ENCODE data around the gene COL11A1.

- TF ChIP-seq POLR2A (IDR thresholded peaks at IDR 0.05; ENCODE audit: low read depth, low read length) (no peak), MAFK (IDR thresholded peaks at IDR 0.05; ENCODE audit: low read depth, low read length) (no peak), MXI1 (IDR thresholded peaks at IDR 0.05; ENCODE audit: borderline replicate concordance, low read depth, low read length) (no peak), RAD21 (IDR thresholded peaks at IDR 0.05; ENCODE audit: low read length) (no peak), MAZ (IDR thresholded peaks at IDR 0.05; ENCODE audit: borderline replicate concordance, low read depth, low read length) (no peak), SMC3 (IDR thresholded peaks at IDR 0.05; ENCODE audit: low read depth, low read length) (no peak), FOS (IDR thresholded peaks at IDR 0.05; ENCODE audit: low read depth, low read length) (no peak), USF2 (IDR thresholded peaks at IDR 0.05; ENCODE audit: low read depth, low read length) (no peak), RFX5 (IDR thresholded peaks at IDR 0.05; ENCODE audit: low read depth, low read length) (no peak), BHLHE40 (IDR thresholded peaks at IDR 0.05; ENCODE audit: low read depth, low read length) (no peak)
- TF ChIP-seq, protein P1, sequence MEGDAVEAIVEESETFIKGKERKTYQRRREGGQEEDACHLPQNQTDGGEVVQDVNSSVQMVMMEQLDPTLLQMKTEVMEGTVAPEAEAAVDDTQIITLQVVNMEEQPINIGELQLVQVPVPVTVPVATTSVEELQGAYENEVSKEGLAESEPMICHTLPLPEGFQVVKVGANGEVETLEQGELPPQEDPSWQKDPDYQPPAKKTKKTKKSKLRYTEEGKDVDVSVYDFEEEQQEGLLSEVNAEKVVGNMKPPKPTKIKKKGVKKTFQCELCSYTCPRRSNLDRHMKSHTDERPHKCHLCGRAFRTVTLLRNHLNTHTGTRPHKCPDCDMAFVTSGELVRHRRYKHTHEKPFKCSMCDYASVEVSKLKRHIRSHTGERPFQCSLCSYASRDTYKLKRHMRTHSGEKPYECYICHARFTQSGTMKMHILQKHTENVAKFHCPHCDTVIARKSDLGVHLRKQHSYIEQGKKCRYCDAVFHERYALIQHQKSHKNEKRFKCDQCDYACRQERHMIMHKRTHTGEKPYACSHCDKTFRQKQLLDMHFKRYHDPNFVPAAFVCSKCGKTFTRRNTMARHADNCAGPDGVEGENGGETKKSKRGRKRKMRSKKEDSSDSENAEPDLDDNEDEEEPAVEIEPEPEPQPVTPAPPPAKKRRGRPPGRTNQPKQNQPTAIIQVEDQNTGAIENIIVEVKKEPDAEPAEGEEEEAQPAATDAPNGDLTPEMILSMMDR (conservative IDR thresholded peaks at IDR 0.05; ENCODE audit: low read depth, low read length) = no peak
- TF ChIP-seq, protein P2, sequence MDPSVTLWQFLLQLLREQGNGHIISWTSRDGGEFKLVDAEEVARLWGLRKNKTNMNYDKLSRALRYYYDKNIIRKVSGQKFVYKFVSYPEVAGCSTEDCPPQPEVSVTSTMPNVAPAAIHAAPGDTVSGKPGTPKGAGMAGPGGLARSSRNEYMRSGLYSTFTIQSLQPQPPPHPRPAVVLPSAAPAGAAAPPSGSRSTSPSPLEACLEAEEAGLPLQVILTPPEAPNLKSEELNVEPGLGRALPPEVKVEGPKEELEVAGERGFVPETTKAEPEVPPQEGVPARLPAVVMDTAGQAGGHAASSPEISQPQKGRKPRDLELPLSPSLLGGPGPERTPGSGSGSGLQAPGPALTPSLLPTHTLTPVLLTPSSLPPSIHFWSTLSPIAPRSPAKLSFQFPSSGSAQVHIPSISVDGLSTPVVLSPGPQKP (IDR thresholded peaks at IDR 0.05; ENCODE audit: borderline replicate concordance, low read depth, low read length) = no peak
Measured at GRCh38 chr1:102961549-102961948, 146.8 kb downstream of the COL11A1 start.

All from IMR-90 (cell line).